Epithelial cell of prostate (primary cell): ENCODE results near the gene NPVF.

Experiments used
- DNase-seq: peaks from one replicate; pipeline ENCODE4 v3.0.0-alpha.2; 2011; ENCODE audit warnings: low read depth, low spot score
- H3K27ac ChIP-seq: fragments of 450-650 bp; 2 replicates; pipeline ENCODE4 v1.5.1; 2017; ENCODE audit warnings: mild to moderate bottlenecking

NPVF gene

GRCh38 chr7:25179325-25179724 lies 49.0 kb downstream of the NPVF start:
- DNase-seq: no peak
- no peak overlapping the region for H3K27ac ChIP-seq
